ENCODE data around the gene LRMDA. TPM values are rescaled to one million over a fixed set of nuclear protein-coding genes. Genes with fewer than 3 reads are reported as not detected.

The LRMDA gene
- total and polyA plus RNA-seq, 10 of the 15 experiments (the other 5 are each of a cell fraction or from before 2014, with no cell fraction given) = 0.07 to 0.54 (median 0.29) TPM; not detected in 4

DNA sequence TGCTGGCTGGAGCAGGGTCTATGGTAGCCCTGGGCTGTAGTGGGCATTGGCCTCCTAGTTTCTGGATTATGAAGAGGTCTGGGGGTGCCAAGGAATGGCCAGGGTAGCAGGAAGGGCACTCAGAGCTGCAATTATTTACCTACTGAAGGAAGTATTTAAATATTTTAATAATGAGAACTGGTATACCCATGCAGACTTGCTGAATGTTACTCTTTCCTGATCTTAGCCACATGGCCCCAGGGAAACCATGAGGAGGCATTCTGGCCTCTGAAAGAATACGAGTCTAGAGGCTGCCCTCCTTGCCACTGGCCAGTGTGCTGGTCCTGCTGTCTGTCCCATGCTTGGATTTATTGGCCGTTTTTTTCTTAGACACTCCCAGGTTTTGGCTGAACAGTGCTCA, 599.7 kb downstream of the LRMDA start (continued):
- TF ChIP-seq, protein P1, sequence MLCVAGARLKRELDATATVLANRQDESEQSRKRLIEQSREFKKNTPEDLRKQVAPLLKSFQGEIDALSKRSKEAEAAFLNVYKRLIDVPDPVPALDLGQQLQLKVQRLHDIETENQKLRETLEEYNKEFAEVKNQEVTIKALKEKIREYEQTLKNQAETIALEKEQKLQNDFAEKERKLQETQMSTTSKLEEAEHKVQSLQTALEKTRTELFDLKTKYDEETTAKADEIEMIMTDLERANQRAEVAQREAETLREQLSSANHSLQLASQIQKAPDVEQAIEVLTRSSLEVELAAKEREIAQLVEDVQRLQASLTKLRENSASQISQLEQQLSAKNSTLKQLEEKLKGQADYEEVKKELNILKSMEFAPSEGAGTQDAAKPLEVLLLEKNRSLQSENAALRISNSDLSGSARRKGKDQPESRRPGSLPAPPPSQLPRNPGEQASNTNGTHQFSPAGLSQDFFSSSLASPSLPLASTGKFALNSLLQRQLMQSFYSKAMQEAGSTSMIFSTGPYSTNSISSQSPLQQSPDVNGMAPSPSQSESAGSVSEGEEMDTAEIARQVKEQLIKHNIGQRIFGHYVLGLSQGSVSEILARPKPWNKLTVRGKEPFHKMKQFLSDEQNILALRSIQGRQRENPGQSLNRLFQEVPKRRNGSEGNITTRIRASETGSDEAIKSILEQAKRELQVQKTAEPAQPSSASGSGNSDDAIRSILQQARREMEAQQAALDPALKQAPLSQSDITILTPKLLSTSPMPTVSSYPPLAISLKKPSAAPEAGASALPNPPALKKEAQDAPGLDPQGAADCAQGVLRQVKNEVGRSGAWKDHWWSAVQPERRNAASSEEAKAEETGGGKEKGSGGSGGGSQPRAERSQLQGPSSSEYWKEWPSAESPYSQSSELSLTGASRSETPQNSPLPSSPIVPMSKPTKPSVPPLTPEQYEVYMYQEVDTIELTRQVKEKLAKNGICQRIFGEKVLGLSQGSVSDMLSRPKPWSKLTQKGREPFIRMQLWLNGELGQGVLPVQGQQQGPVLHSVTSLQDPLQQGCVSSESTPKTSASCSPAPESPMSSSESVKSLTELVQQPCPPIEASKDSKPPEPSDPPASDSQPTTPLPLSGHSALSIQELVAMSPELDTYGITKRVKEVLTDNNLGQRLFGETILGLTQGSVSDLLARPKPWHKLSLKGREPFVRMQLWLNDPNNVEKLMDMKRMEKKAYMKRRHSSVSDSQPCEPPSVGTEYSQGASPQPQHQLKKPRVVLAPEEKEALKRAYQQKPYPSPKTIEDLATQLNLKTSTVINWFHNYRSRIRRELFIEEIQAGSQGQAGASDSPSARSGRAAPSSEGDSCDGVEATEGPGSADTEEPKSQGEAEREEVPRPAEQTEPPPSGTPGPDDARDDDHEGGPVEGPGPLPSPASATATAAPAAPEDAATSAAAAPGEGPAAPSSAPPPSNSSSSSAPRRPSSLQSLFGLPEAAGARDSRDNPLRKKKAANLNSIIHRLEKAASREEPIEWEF (IDR thresholded peaks at IDR 0.05; ENCODE audit: insufficient replicate concordance, low read depth, low read length) = no peak
- TF ChIP-seq, protein P2, sequence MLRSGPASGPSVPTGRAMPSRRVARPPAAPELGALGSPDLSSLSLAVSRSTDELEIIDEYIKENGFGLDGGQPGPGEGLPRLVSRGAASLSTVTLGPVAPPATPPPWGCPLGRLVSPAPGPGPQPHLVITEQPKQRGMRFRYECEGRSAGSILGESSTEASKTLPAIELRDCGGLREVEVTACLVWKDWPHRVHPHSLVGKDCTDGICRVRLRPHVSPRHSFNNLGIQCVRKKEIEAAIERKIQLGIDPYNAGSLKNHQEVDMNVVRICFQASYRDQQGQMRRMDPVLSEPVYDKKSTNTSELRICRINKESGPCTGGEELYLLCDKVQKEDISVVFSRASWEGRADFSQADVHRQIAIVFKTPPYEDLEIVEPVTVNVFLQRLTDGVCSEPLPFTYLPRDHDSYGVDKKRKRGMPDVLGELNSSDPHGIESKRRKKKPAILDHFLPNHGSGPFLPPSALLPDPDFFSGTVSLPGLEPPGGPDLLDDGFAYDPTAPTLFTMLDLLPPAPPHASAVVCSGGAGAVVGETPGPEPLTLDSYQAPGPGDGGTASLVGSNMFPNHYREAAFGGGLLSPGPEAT (IDR thresholded peaks at IDR 0.05; ENCODE audit: low read depth) = no peak
- TF ChIP-seq SMAD1 (IDR thresholded peaks at IDR 0.05; ENCODE audit: low read depth, partially characterized antibody) (no peak), NFYA (IDR thresholded peaks at IDR 0.05; ENCODE audit: borderline replicate concordance, low read depth, low read length) (no peak)
- TF ChIP-seq, protein P3, sequence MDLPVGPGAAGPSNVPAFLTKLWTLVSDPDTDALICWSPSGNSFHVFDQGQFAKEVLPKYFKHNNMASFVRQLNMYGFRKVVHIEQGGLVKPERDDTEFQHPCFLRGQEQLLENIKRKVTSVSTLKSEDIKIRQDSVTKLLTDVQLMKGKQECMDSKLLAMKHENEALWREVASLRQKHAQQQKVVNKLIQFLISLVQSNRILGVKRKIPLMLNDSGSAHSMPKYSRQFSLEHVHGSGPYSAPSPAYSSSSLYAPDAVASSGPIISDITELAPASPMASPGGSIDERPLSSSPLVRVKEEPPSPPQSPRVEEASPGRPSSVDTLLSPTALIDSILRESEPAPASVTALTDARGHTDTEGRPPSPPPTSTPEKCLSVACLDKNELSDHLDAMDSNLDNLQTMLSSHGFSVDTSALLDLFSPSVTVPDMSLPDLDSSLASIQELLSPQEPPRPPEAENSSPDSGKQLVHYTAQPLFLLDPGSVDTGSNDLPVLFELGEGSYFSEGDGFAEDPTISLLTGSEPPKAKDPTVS (IDR thresholded peaks at IDR 0.05; ENCODE audit: low read depth, low read length) = no peak

All from GM12878 (cell line).